SK-N-SH treated with all-trans-retinoic acid at 6 μM for 48 hours (cell line): Measurements from ENCODE around the gene EFNB2.

Source experiments
- ARNTL ChIP-seq: fragments of 450-650 bp; formaldehyde crosslinking; IDR thresholded peaks from 2 replicates; pipeline ENCODE4 v1.5.0; 2020; ENCODE audit warnings: low read depth, mild to moderate bottlenecking, moderate library complexity, borderline replicate concordance
- CSDC2 ChIP-seq: fragments of 250-450 bp; sonication (Bioruptor Pico); IDR thresholded peaks from 2 replicates; pipeline ENCODE4 v1.5.0; 2020; ENCODE audit warnings: mild to moderate bottlenecking, moderate library complexity
- OSR1 ChIP-seq: fragments of 250-450 bp; sonication (Bioruptor Pico); IDR thresholded peaks from 2 replicates; pipeline ENCODE4 v1.8.0; 2022; ENCODE audit warnings: moderate library complexity, mild to moderate bottlenecking, inconsistent platforms
- PATZ1 ChIP-seq: fragments of 250-450 bp; sonication (Bioruptor Pico); IDR thresholded peaks from 2 replicates; pipeline ENCODE4 v1.8.0; 2020; ENCODE audit warnings: mild to moderate bottlenecking, moderate library complexity, borderline replicate concordance
- PPARA ChIP-seq: fragments of 250-450 bp; sonication (Bioruptor Pico); IDR thresholded peaks from 2 replicates; pipeline ENCODE4 v1.5.0; 2020; ENCODE audit warnings: mild to moderate bottlenecking, borderline replicate concordance
- RARB ChIP-seq: fragments of 250-450 bp; sonication (Bioruptor Pico); IDR thresholded peaks from 2 replicates; pipeline ENCODE4 v1.8.0; 2021; ENCODE audit warnings: mild to moderate bottlenecking, moderate library complexity
- TCF4 ChIP-seq: fragments of 250-450 bp; sonication (Bioruptor Pico); IDR thresholded peaks from 2 replicates; pipeline ENCODE4 v1.8.0; 2021; ENCODE audit warnings: mild to moderate bottlenecking, moderate library complexity, borderline replicate concordance
- TOX ChIP-seq: fragments of 250-450 bp; sonication (Bioruptor Pico); IDR thresholded peaks from 2 replicates; pipeline ENCODE4 v1.8.0; 2021; ENCODE audit warnings: mild to moderate bottlenecking, moderate library complexity, borderline replicate concordance
- ZC3H10 ChIP-seq: fragments of 250-450 bp; sonication (Bioruptor Pico); IDR thresholded peaks from 2 replicates; pipeline ENCODE4 v1.5.1; 2021; ENCODE audit warnings: mild to moderate bottlenecking, moderate library complexity
- ZFP3 ChIP-seq: fragments of 250-450 bp; sonication (Bioruptor Pico); IDR thresholded peaks from 2 replicates; pipeline ENCODE4 v1.5.0; 2020; ENCODE audit warnings: mild to moderate bottlenecking, moderate library complexity
- ZNF8 ChIP-seq: fragments of 450-650 bp; formaldehyde crosslinking; IDR thresholded peaks from 2 replicates; pipeline ENCODE4 v1.5.0; 2020; ENCODE audit warnings: mild to moderate bottlenecking, moderate library complexity

GRCh38 chr13:106534639-106535551 is 567 bp downstream of the EFNB2 start:
- TF ChIP-seq OSR1: no peak
- peak; percentile 83 for TF ChIP-seq ZFP3 (CRISPR knock-in tag)
- TF ChIP-seq ZC3H10 (CRISPR knock-in tag): no peak
- TF ChIP-seq ARNTL (CRISPR knock-in tag): no peak
- TF ChIP-seq PATZ1 (CRISPR knock-in tag): no peak
- TF ChIP-seq PPARA (CRISPR knock-in tag): no peak
- no peak for TF ChIP-seq ZNF8 (CRISPR knock-in tag)
- no peak for TF ChIP-seq TCF4 (CRISPR knock-in tag)
- no peak for TF ChIP-seq RARB (CRISPR knock-in tag)
- no peak for TF ChIP-seq TOX (CRISPR knock-in tag)
- no peak for TF ChIP-seq CSDC2
